NCI-H748 (cell line): ENCODE results near the gene CES4A.
A peak's percentile ranks its signal among the peaks of the same experiment; 100 is the strongest.
"Not testable (repeated sequence)": the region's sequence is repeated elsewhere in the genome, so short reads cannot be mapped to it uniquely, and the experiment has no call there.

Experiments used
- DNase-seq: peaks from one replicate; lab custom pipeline; 2025; ENCODE audit not compliant: unreplicated experiment; lab: John Stamatoyannopoulos, UW

Gene CES4A

DNA sequence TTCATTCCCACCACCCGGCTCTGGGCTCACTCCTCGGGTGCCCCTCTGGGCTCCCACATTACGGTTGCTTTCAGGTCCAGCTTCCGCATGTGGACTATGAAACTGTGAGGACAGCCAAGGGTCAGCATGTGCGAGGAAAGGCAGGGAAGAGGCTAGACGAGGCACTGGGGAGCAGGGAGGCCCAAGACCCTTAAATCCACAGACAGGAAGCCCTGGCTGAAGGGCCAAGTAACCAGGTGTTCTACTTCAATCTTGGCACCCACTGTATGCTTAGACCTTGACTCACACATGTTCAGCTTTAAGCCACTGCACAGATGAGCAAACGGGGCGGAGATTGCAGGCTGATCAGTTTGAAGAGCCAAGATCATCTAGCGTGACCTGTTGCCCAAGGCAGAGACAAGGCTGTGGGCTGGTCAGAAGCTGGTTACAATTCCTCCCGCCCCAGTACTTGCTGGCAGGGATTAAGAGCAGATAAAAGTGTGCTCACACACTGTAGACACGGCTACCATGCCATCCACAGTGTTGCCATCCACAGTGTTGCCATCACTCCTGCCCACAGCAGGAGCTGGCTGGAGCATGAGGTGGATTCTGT, at the start of gene CES4A:
TSS of gene CES4A (plus strand) at position 393 of the 592 bp plus-strand sequence. CDS start at position 577, 184 bp downstream.
- DNase-seq: no peak

- DNase-seq: no peak
Measured at GRCh38 chr16:66939366-66939765, 49.0 kb upstream of the CES4A start.

DNA sequence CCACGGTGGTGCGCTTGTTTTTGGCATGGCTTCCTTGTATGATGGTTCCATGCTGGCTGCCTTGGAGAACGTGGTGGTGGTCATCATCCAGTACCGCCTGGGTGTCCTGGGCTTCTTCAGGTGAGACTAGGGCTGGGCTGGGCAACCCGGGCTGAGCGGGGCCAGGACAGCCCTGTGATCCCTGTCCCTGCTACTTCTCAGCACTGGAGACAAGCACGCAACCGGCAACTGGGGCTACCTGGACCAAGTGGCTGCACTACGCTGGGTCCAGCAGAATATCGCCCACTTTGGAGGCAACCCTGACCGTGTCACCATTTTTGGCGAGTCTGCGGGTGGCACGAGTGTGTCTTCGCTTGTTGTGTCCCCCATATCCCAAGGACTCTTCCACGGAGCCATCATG, 48.2 kb upstream of the CES4A start:
- DNase-seq: no peak

GRCh38 chr16:66942981-66943380, 45.4 kb upstream of the CES4A start:
- DNase-seq: no peak

GRCh38 chr16:66943426-66944053, 44.8 kb upstream of the CES4A start:
- DNase-seq: no peak

GRCh38 chr16:66944054-66944441, 44.3 kb upstream of the CES4A start:
- no peak for DNase-seq

- DNase-seq: not testable (repeated sequence)
Measured at GRCh38 chr16:66944971-66945370, 43.4 kb upstream of the CES4A start.

GRCh38 chr16:66945939-66946338, 42.5 kb upstream of the CES4A start:
- DNase-seq: no peak

GRCh38 chr16:66946541-66946940, 41.8 kb upstream of the CES4A start:
- DNase-seq: no peak

DNA sequence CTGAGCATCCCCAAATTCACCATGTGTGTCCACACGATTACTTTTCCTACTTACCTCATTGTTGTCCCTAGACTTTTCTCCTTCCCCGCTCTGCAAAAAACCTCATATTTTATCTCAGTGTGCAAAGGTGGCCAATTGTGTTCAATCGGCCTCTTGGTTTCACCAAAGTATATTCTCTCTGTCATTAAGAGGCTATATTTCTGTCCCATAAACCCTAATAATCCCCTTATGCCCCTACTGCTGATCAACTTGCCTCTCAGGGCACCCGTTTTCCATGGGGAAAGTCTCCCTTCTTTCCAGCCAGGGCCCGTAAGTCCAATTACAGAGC, 41.5 kb upstream of the CES4A start:
- DNase-seq: no peak

DNA sequence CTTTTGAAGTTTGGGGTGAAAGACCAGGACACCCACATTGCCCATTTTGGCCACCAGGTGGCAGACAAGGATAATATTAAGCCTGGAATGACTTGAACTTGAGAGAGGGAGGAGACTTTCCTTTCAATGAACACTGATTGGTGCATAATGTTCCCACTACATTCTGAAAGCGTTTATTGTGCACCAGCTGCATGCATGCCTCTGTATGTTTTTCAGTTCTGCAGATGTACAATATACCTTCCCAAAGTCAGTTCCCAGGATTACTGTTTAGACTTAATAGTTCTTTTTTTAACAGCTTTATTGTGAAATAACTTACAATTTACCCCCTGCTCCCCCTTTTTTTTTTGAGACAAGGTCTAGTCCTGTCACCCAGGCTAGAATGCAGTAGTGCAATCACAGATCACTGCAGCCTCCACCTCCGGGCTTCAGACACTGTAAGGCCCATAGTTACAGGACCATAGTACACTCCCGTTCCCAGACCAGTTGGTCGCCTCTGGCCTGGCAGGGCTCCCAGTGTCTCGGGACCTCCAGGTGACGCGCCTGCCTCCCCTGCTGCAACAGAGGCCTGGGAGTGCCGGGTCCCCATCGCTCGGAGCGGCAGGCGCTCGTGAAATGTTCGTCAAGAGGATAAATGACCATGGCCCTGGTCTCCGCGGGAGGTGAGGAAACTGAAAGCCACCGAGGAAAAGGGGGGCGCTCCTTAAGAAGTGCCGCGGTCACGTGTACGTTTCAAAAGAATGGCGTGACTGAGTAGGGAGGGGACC, 40.9 kb upstream of the CES4A start:
- DNase-seq: peak; percentile 66

GRCh38 chr16:66948134-66948836, 40.1 kb upstream of the CES4A start:
- DNase-seq: peak; percentile 31

GRCh38 chr16:66948837-66949225, 39.6 kb upstream of the CES4A start:
- DNase-seq: no peak

- no peak for DNase-seq
Measured at GRCh38 chr16:66949472-66949871, 38.9 kb upstream of the CES4A start.

- DNase-seq: no peak
Measured at GRCh38 chr16:66950437-66950836, 38.0 kb upstream of the CES4A start.

- DNase-seq: no peak
Measured at GRCh38 chr16:66950971-66951790, 37.2 kb upstream of the CES4A start.

DNA sequence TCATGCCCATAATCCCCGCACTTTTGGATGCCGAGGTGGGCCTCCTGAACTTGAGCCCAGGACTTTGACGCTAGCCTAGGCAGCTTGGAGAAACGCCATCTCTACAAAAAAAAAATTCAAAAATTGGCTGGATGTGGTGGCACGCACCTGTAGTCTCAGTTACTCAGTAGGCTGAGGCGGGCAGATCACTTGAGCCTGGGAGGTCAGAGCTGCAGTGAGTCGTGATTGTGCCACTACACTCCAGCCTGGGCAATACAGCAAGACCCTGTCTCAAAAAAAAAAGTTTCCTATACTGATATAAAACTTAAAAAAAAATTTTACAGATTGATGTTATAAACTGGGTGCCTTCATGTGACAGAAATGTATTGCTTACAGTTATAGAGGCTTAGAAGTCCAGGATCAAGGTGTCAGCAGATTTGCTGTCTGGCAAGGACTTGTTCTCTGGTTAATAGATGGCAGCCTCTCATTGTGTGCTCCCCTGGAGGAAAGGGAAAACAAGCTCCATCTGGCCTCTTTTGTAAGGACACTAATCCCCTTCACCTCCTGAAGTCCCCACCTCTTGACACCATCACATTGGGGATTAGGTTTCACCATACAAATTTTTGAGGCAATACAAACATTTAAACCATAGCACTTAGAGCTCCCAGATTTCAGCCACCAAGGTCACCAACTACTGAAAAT, 35.8 kb upstream of the CES4A start:
- no peak for DNase-seq

- DNase-seq: no peak
Measured at GRCh38 chr16:66953462-66954096, 34.8 kb upstream of the CES4A start.

DNA sequence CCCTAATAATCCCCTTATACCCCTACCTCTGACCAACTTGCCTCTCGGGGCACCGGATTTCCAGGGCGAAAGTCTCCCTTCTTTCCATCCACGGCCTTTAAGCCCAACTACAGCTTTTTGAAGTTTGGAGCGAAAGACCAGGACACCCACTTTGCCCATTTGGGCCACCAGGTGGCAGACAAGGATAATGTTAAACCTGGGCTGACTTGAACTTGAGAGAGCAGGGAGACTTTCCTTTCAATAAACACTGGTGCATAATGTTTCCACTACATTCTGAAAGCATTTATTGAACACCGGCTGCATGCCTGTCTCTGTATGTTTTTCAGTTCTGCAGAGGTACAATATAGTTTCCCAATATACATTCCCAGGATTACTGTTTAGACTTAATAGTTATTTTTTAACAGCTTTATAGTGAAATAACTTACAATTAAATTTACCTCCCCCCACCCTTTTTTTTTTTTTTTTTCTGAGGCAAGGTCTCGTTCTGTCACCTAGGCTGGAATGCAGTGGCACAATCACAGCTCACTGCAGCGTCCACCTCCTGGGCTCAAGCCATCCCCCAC, 34.2 kb upstream of the CES4A start:
- DNase-seq: peak; percentile 54
